ENCODE data around the gene ZNF385D. TPM values are rescaled to one million over a fixed set of nuclear protein-coding genes. Genes with fewer than 3 reads are reported as not detected.

Gene ZNF385D
- polyA plus RNA-seq, 1 donor (not counting 4 experiments of a cell fraction or from before 2014, with no cell fraction given): 0.46 TPM

GRCh38 chr3:21778715-21779114 lies 27.7 kb upstream of the ZNF385D start:
- FAIRE-seq (no peak), DNase-seq (ENCODE audit: low read depth, low spot score) (no peak)
- Histone ChIP-seq H3K36me3 (ENCODE audit: control insufficient read depth in 2 of 2, extremely low read depth in 1 of 2, insufficient read depth in 2 of 2, low read length in 2 of 2) (no peaks in the 10 kb centered on the region), H3K4me3 (ENCODE audit: control insufficient read depth in 2 of 3, extremely low read depth in 1 of 3, insufficient read depth in 2 of 3, low read depth in 1 of 3, low read length in 3 of 3) (no peak overlapping the region), H3K79me2 (ENCODE audit: control insufficient read depth, insufficient read depth, low read length) (no peaks in the 10 kb centered on the region), H3K4me1 (ENCODE audit: control insufficient read depth, extremely low read depth, insufficient read depth, low read length) (no peaks in the 10 kb centered on the region), H3K27me3 (ENCODE audit: control insufficient read depth, extremely low read depth, insufficient read depth, low read length) (no peaks in the 10 kb centered on the region), H3K9ac (ENCODE audit: control insufficient read depth, extremely low read depth, insufficient read depth, low read length) (no peak overlapping the region), H3K4me2 (ENCODE audit: control insufficient read depth, extremely low read depth, insufficient read depth, low read depth, low read length) (no peak overlapping the region), H3K27ac (ENCODE audit: control insufficient read depth, insufficient read depth, low read length) (no peak overlapping the region), H4K20me1 (ENCODE audit: control insufficient read depth, extremely low read depth, insufficient read depth, low read length) (no peaks in the 10 kb centered on the region), H2AFZ (ENCODE audit: control insufficient read depth, low read length) (no peak overlapping the region), H3K9me3 (ENCODE audit: control insufficient read depth, low read depth, low read length) (no peaks in the 10 kb centered on the region), H3K9me1 (ENCODE audit: control insufficient read depth, extremely low read depth, insufficient read depth, low read length) (no peaks in the 10 kb centered on the region)
- TF ChIP-seq EZH2 (IDR thresholded peaks at IDR 0.05; ENCODE audit: low read length) (no peak), CTCF (optimal IDR thresholded peaks at IDR 0.05 in 1 of 3, IDR thresholded peaks at IDR 0.05 in 1 of 3, conservative IDR thresholded peaks at IDR 0.05 in 1 of 3; ENCODE audit: extremely low read depth in 1 of 3, insufficient read depth in 2 of 3, low read length in 3 of 3) (no peak)
- dilution Hi-C loops (cut with MboI; ENCODE audit: extremely low pct_ligation_motif_present, low sequenced_read_pairs): no loop called here

- FAIRE-seq (no peak), DNase-seq (ENCODE audit: low read depth, low spot score) (no peak)
- no peaks in the 10 kb centered on the region for H3K9me3 ChIP-seq (ENCODE audit: control insufficient read depth, low read depth, low read length)
- H3K36me3 ChIP-seq (ENCODE audit: control insufficient read depth in 2 of 2, extremely low read depth in 1 of 2, insufficient read depth in 2 of 2, low read length in 2 of 2): no peaks in the 10 kb centered on the region
- H2AFZ ChIP-seq (ENCODE audit: control insufficient read depth, low read length): no peak overlapping the region
- no peaks in the 10 kb centered on the region for H3K9me1 ChIP-seq (ENCODE audit: control insufficient read depth, extremely low read depth, insufficient read depth, low read length)
- no peak overlapping the region for H3K27ac ChIP-seq (ENCODE audit: control insufficient read depth, insufficient read depth, low read length)
- no peak overlapping the region for H3K9ac ChIP-seq (ENCODE audit: control insufficient read depth, extremely low read depth, insufficient read depth, low read length)
- H3K27me3 ChIP-seq (ENCODE audit: control insufficient read depth, extremely low read depth, insufficient read depth, low read length): no peaks in the 10 kb centered on the region
- no peaks in the 10 kb centered on the region for H4K20me1 ChIP-seq (ENCODE audit: control insufficient read depth, extremely low read depth, insufficient read depth, low read length)
- no peaks in the 10 kb centered on the region for H3K79me2 ChIP-seq (ENCODE audit: control insufficient read depth, insufficient read depth, low read length)
- dilution Hi-C loops (cut with MboI; ENCODE audit: extremely low pct_ligation_motif_present, low sequenced_read_pairs): no loop called here
- H3K4me1 ChIP-seq (ENCODE audit: control insufficient read depth, extremely low read depth, insufficient read depth, low read length): no peaks in the 10 kb centered on the region
- no peak overlapping the region for H3K4me3 ChIP-seq (ENCODE audit: control insufficient read depth in 2 of 3, extremely low read depth in 1 of 3, insufficient read depth in 2 of 3, low read depth in 1 of 3, low read length in 3 of 3)
- no peak overlapping the region for H3K4me2 ChIP-seq (ENCODE audit: control insufficient read depth, extremely low read depth, insufficient read depth, low read depth, low read length)
- no peak for TF ChIP-seq EZH2 (IDR thresholded peaks at IDR 0.05; ENCODE audit: low read length)
- no peak for TF ChIP-seq CTCF (optimal IDR thresholded peaks at IDR 0.05 in 1 of 3, IDR thresholded peaks at IDR 0.05 in 1 of 3, conservative IDR thresholded peaks at IDR 0.05 in 1 of 3; ENCODE audit: extremely low read depth in 1 of 3, insufficient read depth in 2 of 3, low read length in 3 of 3)
Measured at GRCh38 chr3:21777821-21778220, 26.8 kb upstream of the ZNF385D start.

All from keratinocyte (primary cell).